HepG2 (cell line): ENCODE results near the gene DARS2. TPM values are rescaled to one million over a fixed set of nuclear protein-coding genes. Genes with fewer than 3 reads are reported as not detected.

Experiments used
- ATAC-seq: fragments of 200-7000 bp; cut with Tn5 transposase; 3 replicates; pipeline ENCODE4 v1.9.1; 2020; ENCODE audit warnings: mild to moderate bottlenecking, moderate library complexity
- BruUV-seq: library from RNA; stranded (reverse); fragments of 400-500 nt; replicated peaks from 2 replicates; lab custom pipeline; 2021; lab: Mats Ljungman, UMichigan
- CTCF ChIA-PET: fragments of 300-600 bp; formaldehyde crosslinking; extraction: SDS; loops from one replicate; lab custom pipeline; 2021; ENCODE audit warnings: low total read pairs, inconsistent platforms, low intra/inter-chr PET ratio; lab: Yijun Ruan, JAX
- POLR2A ChIA-PET: fragments of 350-600 bp; sonication (Branson Sonifier 250); formaldehyde crosslinking; loops from one replicate; lab custom pipeline; 2020; ENCODE audit warnings: antibody characterized with exemption, inconsistent platforms; lab: Yijun Ruan, JAX
- DNase-seq: peaks from one replicate; pipeline ENCODE4 v3.0.0-alpha.2; 2015; ENCODE audit warnings: low spot score
- FAIRE-seq: peaks from 3 replicates; lab custom pipeline; 2011; peaks lifted over from hg19 to GRCh38; lab: Jason Lieb, UNC
- H2AFZ ChIP-seq: one replicate; pipeline ENCODE4 v1.6.1; 2011; ENCODE audit warnings: low read length, inconsistent platforms
- H3K27ac ChIP-seq: fragments of 300-600 bp; 3 replicates; pipeline ENCODE4 v1.8.0; 2011; ENCODE audit warnings: mixed run types, mild to moderate bottlenecking, mixed read lengths, low read length, inconsistent platforms; ENCODE audit not compliant: insufficient read depth; ENCODE audit errors: extremely low read length
- H3K27me3 ChIP-seq, 2 experiments: fragments of 200-600 bp in 1 of 2; 2 replicates in 1 of 2; 3 replicates in 1 of 2; pipeline versions ENCODE4 v1.6.0 to v1.8.0; 2011; ENCODE audit warnings: low read length in 2 of 2, mild to moderate bottlenecking in 2 of 2, moderate library complexity in 2 of 2, inconsistent platforms in 1 of 2; ENCODE audit not compliant: insufficient read depth in 2 of 2, control insufficient read depth in 1 of 2
- H3K36me3 ChIP-seq, 2 experiments: fragments of 200-600 bp in 1 of 2; replicated peaks in 1 of 2; 2 replicates in 1 of 2; 3 replicates in 1 of 2; pipeline versions ENCODE4 v1.5.1 to v1.8.0; 2011; ENCODE audit warnings: low read length in 2 of 2, inconsistent platforms in 1 of 2; ENCODE audit not compliant: insufficient read depth in 2 of 2, control insufficient read depth in 1 of 2
- H3K4me1 ChIP-seq: 2 replicates; pipeline ENCODE4 v1.5.1; 2012; ENCODE audit warnings: low read length, inconsistent platforms; ENCODE audit not compliant: insufficient read depth
- H3K4me2 ChIP-seq: 2 replicates; pipeline ENCODE4 v1.6.0; 2011; ENCODE audit warnings: low read depth, low read length, inconsistent platforms
- H3K4me3 ChIP-seq, 3 experiments: fragments of 200-600 bp in 1 of 3; sonication (generic), shearing (Covaris generic) in 1 of 3; replicated peaks in 1 of 3; 2 replicates each; pipeline ENCODE4 v1.5.1; 2011 to 2016; ENCODE audit warnings: low read length in 3 of 3, inconsistent platforms in 2 of 3, low read depth in 2 of 3, mild to moderate bottlenecking in 2 of 3, control low read depth in 1 of 3, mixed read lengths in 1 of 3; ENCODE audit not compliant: insufficient read depth in 1 of 3
- H3K79me2 ChIP-seq: one replicate; pipeline ENCODE4 v1.6.1; 2011; ENCODE audit warnings: low read length, inconsistent platforms; ENCODE audit not compliant: insufficient read depth
- H3K9ac ChIP-seq: 2 replicates; pipeline ENCODE4 v1.6.0; 2011; ENCODE audit warnings: mild to moderate bottlenecking, low read depth, low read length, inconsistent platforms; ENCODE audit not compliant: insufficient read depth
- H3K9me3 ChIP-seq: 2 replicates; pipeline ENCODE4 v1.5.1; 2012; ENCODE audit warnings: mild to moderate bottlenecking, low read length
- H4K20me1 ChIP-seq: 2 replicates; pipeline ENCODE4 v1.6.0; 2011; ENCODE audit warnings: inconsistent platforms, mild to moderate bottlenecking, low read length, moderate library complexity; ENCODE audit not compliant: insufficient read depth
- E2F5 ChIP-seq: sonication (generic); formaldehyde crosslinking; conservative IDR thresholded peaks from 2 replicates; pipeline ENCODE4 v1.4.0; 2020; ENCODE audit warnings: missing genetic modification reagents
- PHF20 ChIP-seq: sonication (generic); formaldehyde crosslinking; IDR thresholded peaks from 2 replicates; pipeline ENCODE4 v1.5.0; 2020; ENCODE audit warnings: mild to moderate bottlenecking, missing genetic modification reagents
- ZBTB34 ChIP-seq: sonication (generic); formaldehyde crosslinking; IDR thresholded peaks from 2 replicates; pipeline ENCODE4 v1.8.0; 2022; ENCODE audit warnings: mild to moderate bottlenecking, missing genetic modification reagents
- ZGPAT ChIP-seq: IDR thresholded peaks from 2 replicates; pipeline ENCODE4 v1.6.1; 2016; ENCODE audit warnings: mild to moderate bottlenecking
- WGBS: methylation state at CpG from one replicate; pipeline ENCODE4 v1.1.6; 2017; ENCODE audit warnings: low lambda C conversion rate; 5-methylcytosine and 5-hydroxymethylcytosine counted together
- in situ Hi-C: cut with HindIII; loops from 2 replicates; pipeline ENCODE4 v1.10.0; 2017; ENCODE audit warnings: low pct_unique_long_range_greater_than_20kb; ENCODE audit not compliant: extremely low pct_ligation_motif_present
- intact Hi-C: fragments of 100-400 bp; cut with micrococcal nuclease; formaldehyde crosslinking; loops from one replicate; pipeline ENCODE4 v1.10.0; 2022; ENCODE audit not compliant: unreplicated experiment
- polyA plus RNA-seq, 8 experiments: library from polyadenylated mRNA; depleted of rRNA in 3 of 8; stranded (reverse) in 7 of 8; unstranded in 1 of 8; fragments of >200 nt; fragmentation: Illumina TruSeq in 4 of 8; extraction: Trizol in 4 of 8; gene quantifications; 2 replicates each; pipeline versions ENCODE4 v1.2.1 to v1.2.3, GENCODE V29; 2011 to 2016; ENCODE audit warnings: low read depth in 4 of 8, missing spikeins in 1 of 8, mixed read lengths in 1 of 8; ENCODE audit not compliant: insufficient read depth in 1 of 8
- total RNA-seq, 5 experiments: library from RNA; depleted of rRNA; stranded (reverse); fragments of >200 nt; fragmentation: Illumina TruSeq; extraction: Trizol; gene quantifications; 2 replicates each; pipeline ENCODE4 v1.2.3, GENCODE V29; 2016; ENCODE audit warnings: low read depth in 1 of 5

Gene DARS2
- total and polyA plus RNA-seq, 2 of the 13 experiments (the other 11 are each of a cell fraction or from before 2014, with no cell fraction given), result 17.6 to 27.7 TPM

- FAIRE-seq (no peak), DNase-seq (no peak), ATAC-seq (no peak)
- no peak overlapping the region for H3K9ac ChIP-seq
- intact Hi-C loops (no loop called here), in situ Hi-C loops (no loop called here)
- no peak overlapping the region for H3K27ac ChIP-seq
- POLR2A ChIA-PET, result interaction anchor here (1.0 kb wide), 1 partner anchor 16 kb away, joined by 3 read pairs; the partner anchor contains the start of gene ZBTB37
- no peak overlapping the region for H3K4me3 ChIP-seq
- no peak overlapping the region for H2AFZ ChIP-seq
- no peaks in the 10 kb centered on the region for H3K9me3 ChIP-seq
- H3K4me2 ChIP-seq, result no peak overlapping the region
- peaks cover 8 to 14% of the 10 kb centered on the region in 2 experiments for H3K36me3 ChIP-seq
- no TSS peak for BruUV-seq
- no peaks in the 10 kb centered on the region for H4K20me1 ChIP-seq
- 96% methylated on average over 5 of the region's 5 CpGs for WGBS
- H3K4me1 ChIP-seq, result no peaks in the 10 kb centered on the region
- CTCF ChIA-PET, result no interaction called here
- no peaks in the 10 kb centered on the region for H3K27me3 ChIP-seq
- no peaks in the 10 kb centered on the region for H3K79me2 ChIP-seq
- no peak for TF ChIP-seq ZBTB34 (CRISPR knock-in tag)
- TF ChIP-seq E2F5, result no peak
- no peak for TF ChIP-seq PHF20 (CRISPR knock-in tag)
- no peak for TF ChIP-seq ZGPAT (CRISPR knock-in tag)
Observed at GRCh38 chr1:173884701-173885100, 60.2 kb downstream of the DARS2 start.
